Mesothelial cell of epicardium (in vitro differentiated cells): ENCODE results near the gene FGL2. TPM values are rescaled to one million over a fixed set of nuclear protein-coding genes. Genes with fewer than 3 reads are reported as not detected.
"Not testable (repeated sequence)": the region's sequence is repeated elsewhere in the genome, so short reads cannot be mapped to it uniquely, and the experiment has no call there.

Source experiments
- DNase-seq, 2 experiments: peaks; one replicate each; pipeline ENCODE4 v3.0.0; 2021; ENCODE audit warnings: low spot score in 2 of 2; ENCODE audit not compliant: unreplicated experiment in 2 of 2
- H3K27ac Mint-ChIP-seq: 2 replicates; pipeline ENCODE4 v1.8.0; 2021; ENCODE audit warnings: mixed read lengths
- H3K27me3 Mint-ChIP-seq: 2 replicates; pipeline ENCODE4 v1.8.0; 2021; ENCODE audit warnings: low read depth, mixed read lengths
- H3K36me3 Mint-ChIP-seq: 2 replicates; pipeline ENCODE4 v1.8.0; 2021; ENCODE audit warnings: mixed read lengths
- H3K4me1 Mint-ChIP-seq: 2 replicates; pipeline ENCODE4 v1.8.0; 2021; ENCODE audit warnings: mixed read lengths
- H3K4me3 Mint-ChIP-seq: 2 replicates; pipeline ENCODE4 v1.8.0; 2021; ENCODE audit warnings: mild to moderate bottlenecking, moderate library complexity, mixed read lengths
- H3K9me3 Mint-ChIP-seq: 2 replicates; pipeline ENCODE4 v1.8.0; 2021; ENCODE audit warnings: mixed read lengths
- CTCF ChIP-seq: fragments of 200-600 bp; sonication (generic); IDR thresholded peaks from one replicate; pipeline ENCODE4 v1.5.0; 2021; ENCODE audit warnings: antibody characterized with exemption; ENCODE audit not compliant: unreplicated experiment
- total RNA-seq: library from RNA; stranded (reverse); gene quantifications from 3 replicates; pipeline ENCODE4 v1.2.1, GENCODE V29; 2021

FGL2 gene
- total RNA-seq, 1 donor from 2014 or later: not detected

DNA sequence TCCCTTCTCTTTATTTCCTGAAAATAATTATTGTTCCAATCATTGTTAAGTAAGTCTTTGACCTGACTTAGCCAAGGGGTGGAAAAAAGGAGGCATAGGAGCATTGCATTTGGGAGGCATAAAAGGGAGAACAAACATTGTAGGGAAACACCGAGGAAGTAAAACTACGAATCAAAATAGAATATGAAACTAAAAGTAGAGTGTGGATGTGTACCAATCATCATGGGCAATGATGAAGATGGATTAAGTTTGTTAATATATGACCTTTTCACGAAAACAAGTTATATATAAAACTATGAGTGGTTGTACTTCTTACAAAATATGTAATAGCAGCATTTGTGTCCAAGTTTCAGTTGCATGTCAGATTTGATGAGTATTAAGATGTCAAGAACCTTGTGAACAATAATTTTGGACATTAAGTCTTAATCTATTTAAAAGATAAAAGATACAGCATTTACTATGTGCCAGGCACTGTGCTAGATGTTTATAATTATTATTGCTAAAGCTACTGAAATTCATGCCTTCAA is 24.3 kb downstream of the FGL2 start:
- H3K27me3 Mint-ChIP-seq, H3K4me3 Mint-ChIP-seq, H3K27ac Mint-ChIP-seq, H3K36me3 Mint-ChIP-seq, DNase-seq, H3K4me1 Mint-ChIP-seq, H3K9me3 Mint-ChIP-seq: not testable (repeated sequence)

- H3K36me3 Mint-ChIP-seq, H3K27me3 Mint-ChIP-seq, H3K27ac Mint-ChIP-seq, H3K4me3 Mint-ChIP-seq, H3K4me1 Mint-ChIP-seq, H3K9me3 Mint-ChIP-seq, DNase-seq: not testable (repeated sequence)
These were observed 25.2 kb downstream of the FGL2 start for GRCh38 chr7:77174418-77174817.

DNA sequence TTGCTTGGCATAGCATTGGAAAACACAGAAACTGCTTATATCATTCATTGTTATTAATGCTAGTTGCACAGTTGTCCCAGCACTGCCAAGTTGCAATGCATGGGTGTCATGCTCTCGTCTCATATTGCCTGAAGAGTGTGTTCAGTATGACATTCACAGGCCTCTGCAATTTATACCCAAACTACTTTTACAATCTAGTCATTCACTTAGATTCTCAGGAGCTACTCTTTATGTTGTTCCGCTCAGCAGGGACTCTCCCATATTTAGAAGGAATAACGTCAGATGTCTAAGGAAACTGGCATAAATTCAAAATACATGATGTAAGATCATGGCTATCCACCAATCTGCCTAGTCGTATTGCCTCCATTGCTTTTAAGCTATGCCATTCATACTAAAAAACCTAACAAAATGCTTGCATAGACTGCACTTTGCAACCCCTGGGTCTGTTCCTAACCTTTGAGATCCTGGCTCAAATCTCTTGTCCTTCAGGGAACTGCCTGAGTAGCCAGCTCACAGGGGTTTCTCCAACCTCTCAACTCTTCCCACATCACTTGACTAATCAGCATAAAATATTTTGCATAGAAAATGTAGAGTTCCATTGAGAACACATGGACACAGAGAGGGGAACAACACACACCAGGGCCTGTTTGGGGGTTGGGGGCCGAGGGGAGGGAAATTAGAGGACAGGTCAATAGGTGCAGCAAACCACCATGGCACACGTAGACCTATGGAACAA is 27.0 kb downstream of the FGL2 start:
- not testable (repeated sequence) for H3K27me3 Mint-ChIP-seq, DNase-seq, H3K4me1 Mint-ChIP-seq, H3K36me3 Mint-ChIP-seq, H3K27ac Mint-ChIP-seq, H3K4me3 Mint-ChIP-seq, H3K9me3 Mint-ChIP-seq

GRCh38 chr7:77171073-77171472 is 28.5 kb downstream of the FGL2 start:
- not testable (repeated sequence) for H3K4me1 Mint-ChIP-seq, H3K9me3 Mint-ChIP-seq, H3K27ac Mint-ChIP-seq, H3K36me3 Mint-ChIP-seq, H3K27me3 Mint-ChIP-seq, H3K4me3 Mint-ChIP-seq, DNase-seq

- H3K36me3 Mint-ChIP-seq: peaks cover 2% of the 10 kb centered on the region
- peaks cover 5% of the 10 kb centered on the region for H3K4me1 Mint-ChIP-seq
- H3K4me3 Mint-ChIP-seq: no peak overlapping the region
- TF ChIP-seq CTCF: no peak
- DNase-seq: no peak
- no peak overlapping the region for H3K27ac Mint-ChIP-seq
- H3K9me3 Mint-ChIP-seq: no peaks in the 10 kb centered on the region
- no peaks in the 10 kb centered on the region for H3K27me3 Mint-ChIP-seq
These were observed 42.2 kb downstream of the FGL2 start for GRCh38 chr7:77157446-77157845.

DNA sequence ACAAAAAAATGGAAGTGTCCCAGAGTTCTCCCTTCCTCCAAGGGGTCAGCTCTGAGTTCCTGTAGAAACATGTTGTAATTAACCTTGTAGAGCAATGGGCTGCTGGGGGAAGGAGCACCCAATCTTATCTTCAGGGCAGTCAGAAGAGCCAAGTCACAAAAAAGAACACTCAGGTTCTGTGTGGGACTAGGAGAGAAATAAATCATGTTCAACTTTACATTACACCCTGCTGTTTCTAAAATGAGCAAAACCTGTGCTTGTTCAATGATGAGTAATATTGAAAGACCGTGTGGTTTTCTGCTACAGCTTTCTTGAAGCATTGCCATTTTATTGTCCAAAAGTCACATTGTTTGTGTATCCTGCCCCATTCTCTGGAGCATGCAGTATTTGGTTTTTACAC is 42.6 kb downstream of the FGL2 start:
- H3K4me1 Mint-ChIP-seq, H3K4me3 Mint-ChIP-seq, H3K36me3 Mint-ChIP-seq, DNase-seq, H3K27me3 Mint-ChIP-seq, H3K9me3 Mint-ChIP-seq, H3K27ac Mint-ChIP-seq: not testable (repeated sequence)

GRCh38 chr7:77155601-77156377 is 43.8 kb downstream of the FGL2 start:
- H3K4me3 Mint-ChIP-seq, DNase-seq, H3K36me3 Mint-ChIP-seq, H3K9me3 Mint-ChIP-seq, H3K4me1 Mint-ChIP-seq, H3K27me3 Mint-ChIP-seq, H3K27ac Mint-ChIP-seq: not testable (repeated sequence)

GRCh38 chr7:77154917-77155464 is 44.6 kb downstream of the FGL2 start:
- not testable (repeated sequence) for H3K27ac Mint-ChIP-seq, H3K9me3 Mint-ChIP-seq

DNA sequence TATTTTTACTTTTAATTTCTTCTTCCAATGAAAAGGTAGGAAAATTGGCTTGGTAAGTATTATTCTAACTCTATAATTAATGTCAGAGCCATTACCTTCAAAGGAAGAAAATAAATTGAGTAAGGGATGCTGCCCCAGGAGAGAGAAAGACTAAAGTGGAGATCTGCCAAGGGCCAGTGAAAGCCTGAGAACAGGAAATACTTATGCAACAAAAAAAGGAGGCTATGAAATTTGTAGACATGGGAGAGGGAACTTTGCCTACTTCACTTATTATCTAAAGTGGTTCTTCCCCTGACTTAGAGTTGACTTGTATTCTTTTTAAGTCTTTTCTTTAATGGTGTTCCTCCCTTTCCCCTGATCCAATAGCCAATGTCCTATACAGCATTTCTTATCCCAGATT is 47.4 kb downstream of the FGL2 start:
- not testable (repeated sequence) for H3K4me3 Mint-ChIP-seq, DNase-seq, H3K4me1 Mint-ChIP-seq, H3K27me3 Mint-ChIP-seq, H3K27ac Mint-ChIP-seq, H3K9me3 Mint-ChIP-seq, H3K36me3 Mint-ChIP-seq

More at GRCh38 chr7:77154917-77155464, 44.6 kb downstream of the FGL2 start:
- not testable (repeated sequence) for DNase-seq, H3K4me1 Mint-ChIP-seq, H3K36me3 Mint-ChIP-seq, H3K4me3 Mint-ChIP-seq, H3K27me3 Mint-ChIP-seq

Other genes starting within 250 kb of the FGL2 start
- gene SPDYE17, start 167.5 kb downstream of the FGL2 start, total RNA-seq: not detected in 3 replicates
- gene SPDYE18, start 137.3 kb downstream of the FGL2 start, total RNA-seq: 0.63 to 0.90 TPM (median 0.89 TPM) in 3 replicates
- gene CCDC146, start 77.2 kb downstream of the FGL2 start, total RNA-seq: 9.2 to 13.9 TPM (median 12.1 TPM) in 3 replicates
- 18.4 to 19.8 TPM (median 19.6 TPM) in 3 replicates for gene GSAP, start 216.5 kb upstream of the FGL2 start, total RNA-seq